ENCODE results near the gene PGBD1. TPM values are rescaled to one million over a fixed set of nuclear protein-coding genes. Genes with fewer than 3 reads are reported as not detected.

PGBD1 gene
- total RNA-seq, 1 experiment from 2014 or later: 9.0 TPM

DNA sequence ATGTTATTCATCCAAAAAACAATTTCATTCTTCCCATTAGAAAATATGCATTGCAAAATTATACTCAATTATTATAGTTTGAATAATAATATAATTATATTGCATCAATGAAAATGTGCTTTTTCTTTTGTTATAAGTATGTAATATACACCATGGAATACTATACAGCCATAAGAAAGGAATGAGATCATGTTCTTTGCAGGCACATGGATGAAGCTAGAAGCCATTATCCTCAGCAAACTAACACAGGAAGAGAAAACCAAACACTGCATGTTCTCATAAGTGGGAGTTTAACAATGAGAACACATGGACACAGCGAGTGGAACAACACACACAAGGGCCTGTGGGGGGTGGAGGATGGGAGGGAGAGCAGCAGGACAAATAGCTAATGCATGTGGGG, 24.3 kb upstream of the PGBD1 start:
- H3K27ac ChIP-seq (ENCODE audit: low read length): no peak overlapping the region
- TF ChIP-seq, protein P1, sequence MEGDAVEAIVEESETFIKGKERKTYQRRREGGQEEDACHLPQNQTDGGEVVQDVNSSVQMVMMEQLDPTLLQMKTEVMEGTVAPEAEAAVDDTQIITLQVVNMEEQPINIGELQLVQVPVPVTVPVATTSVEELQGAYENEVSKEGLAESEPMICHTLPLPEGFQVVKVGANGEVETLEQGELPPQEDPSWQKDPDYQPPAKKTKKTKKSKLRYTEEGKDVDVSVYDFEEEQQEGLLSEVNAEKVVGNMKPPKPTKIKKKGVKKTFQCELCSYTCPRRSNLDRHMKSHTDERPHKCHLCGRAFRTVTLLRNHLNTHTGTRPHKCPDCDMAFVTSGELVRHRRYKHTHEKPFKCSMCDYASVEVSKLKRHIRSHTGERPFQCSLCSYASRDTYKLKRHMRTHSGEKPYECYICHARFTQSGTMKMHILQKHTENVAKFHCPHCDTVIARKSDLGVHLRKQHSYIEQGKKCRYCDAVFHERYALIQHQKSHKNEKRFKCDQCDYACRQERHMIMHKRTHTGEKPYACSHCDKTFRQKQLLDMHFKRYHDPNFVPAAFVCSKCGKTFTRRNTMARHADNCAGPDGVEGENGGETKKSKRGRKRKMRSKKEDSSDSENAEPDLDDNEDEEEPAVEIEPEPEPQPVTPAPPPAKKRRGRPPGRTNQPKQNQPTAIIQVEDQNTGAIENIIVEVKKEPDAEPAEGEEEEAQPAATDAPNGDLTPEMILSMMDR (conservative IDR thresholded peaks at IDR 0.05; ENCODE audit: low read depth, low read length): no peak
- TF ChIP-seq EZH2 (IDR thresholded peaks at IDR 0.05; ENCODE audit: low read length, unreplicated experiment) (no peak), EZH2phosphoT487 (IDR thresholded peaks at IDR 0.05; ENCODE audit: borderline replicate concordance, low read length) (no peak)
- intact Hi-C loops (cut with micrococcal nuclease): no loop called here
- H3K79me2 ChIP-seq (ENCODE audit: low read length): peaks cover under 1% of the 10 kb centered on the region; the same call in 1 of the 2 replicates
- H4K20me1 ChIP-seq (ENCODE audit: low read length): no peaks in the 10 kb centered on the region
- no peaks in the 10 kb centered on the region for H3K9me3 ChIP-seq (ENCODE audit: low read length)
- H3F3A ChIP-seq (ENCODE audit: low read length, unreplicated experiment): no peaks in the 10 kb centered on the region
- CTCF ChIA-PET: no interaction called here
- no peak overlapping the region for H3K4me3 ChIP-seq (ENCODE audit: low read length)
- no peak for ATAC-seq
- no peak overlapping the region for H3K9ac ChIP-seq (ENCODE audit: low read length)
- DNase-seq: no peak
- H3K4me2 ChIP-seq (ENCODE audit: low read length): no peak overlapping the region
- no peaks in the 10 kb centered on the region for H3K9me2 ChIP-seq (replicated peaks; ENCODE audit: low read length)
- no TSS peak for BruUV-seq (replicated peaks)
- no peaks in the 10 kb centered on the region for H3K36me3 ChIP-seq (ENCODE audit: low read depth, low read length)
- no peaks in the 10 kb centered on the region for H3K27me3 ChIP-seq (ENCODE audit: low read length)
- no peak overlapping the region for H2AFZ ChIP-seq (ENCODE audit: low read length)
- POLR2A ChIA-PET (ENCODE audit: unreplicated experiment): no interaction called here
- H3K4me1 ChIP-seq (ENCODE audit: insufficient read depth, low read length): peaks cover 6% of the 10 kb centered on the region; the same call in 1 of the 2 replicates

DNA sequence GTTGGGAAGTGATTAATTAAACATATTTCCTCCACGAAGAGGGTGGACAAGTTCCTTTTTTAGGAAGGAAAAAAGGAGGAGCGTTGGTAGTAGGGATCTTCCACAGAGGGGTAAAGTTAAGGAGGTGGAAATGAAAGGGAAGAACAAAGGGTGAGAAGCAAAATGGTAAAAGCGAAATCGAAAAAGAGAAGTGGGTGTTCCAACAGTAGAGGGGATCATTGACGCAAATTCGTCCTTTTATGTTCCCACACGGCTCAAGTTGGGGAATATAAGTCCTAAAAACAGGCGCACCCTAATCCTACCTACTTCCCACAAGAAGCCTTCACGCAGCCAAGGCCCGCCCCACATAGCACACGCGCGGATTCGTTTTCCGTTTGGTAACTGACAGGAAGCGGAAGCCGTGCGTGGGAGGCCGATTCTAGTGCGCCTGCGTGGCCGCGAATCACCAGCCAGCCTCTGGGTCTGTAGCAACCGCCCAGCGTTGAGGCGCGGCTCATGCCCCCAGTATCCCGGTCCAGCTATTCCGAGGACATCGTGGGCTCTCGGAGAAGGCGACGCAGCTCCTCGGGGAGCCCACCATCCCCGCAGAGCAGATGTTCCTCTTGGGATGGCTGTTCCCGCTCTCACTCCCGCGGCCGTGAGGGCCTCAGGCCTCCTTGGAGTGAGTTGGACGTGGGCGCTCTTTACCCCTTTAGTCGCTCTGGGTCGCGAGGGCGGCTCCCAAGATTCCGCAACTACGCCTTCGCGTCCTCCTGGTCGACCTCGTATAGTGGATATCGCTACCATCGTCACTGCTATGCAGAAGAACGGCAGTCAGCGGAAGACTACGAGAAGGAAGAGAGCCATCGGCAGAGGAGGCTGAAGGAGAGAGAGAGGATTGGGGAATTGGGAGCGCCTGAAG, 22.2 kb upstream of the PGBD1 start, which contains the start of gene NKAPL:
NKAPL (plus strand) TSS at position 421 of the 901 bp plus-strand sequence; CDS start at position 496, 75 bp downstream.
- Histone ChIP-seq H3K79me2 (ENCODE audit: low read length) (no peaks in the 10 kb centered on the region), H3K4me1 (ENCODE audit: insufficient read depth, low read length) (no peaks in the 10 kb centered on the region), H3K9ac (ENCODE audit: low read length) (no peak within 1 kb of the TSS), H3K36me3 (ENCODE audit: low read depth, low read length) (no peaks in the 10 kb centered on the region), H2AFZ (ENCODE audit: low read length) (no peak within 1 kb of the TSS), H3K4me2 (ENCODE audit: low read length) (no peak within 1 kb of the TSS), H3K9me2 (replicated peaks; ENCODE audit: low read length) (no peaks in the 10 kb centered on the region), H3K4me3 (ENCODE audit: low read length) (no peak within 1 kb of the TSS), H3K27me3 (ENCODE audit: low read length) (no peaks in the 10 kb centered on the region), H3K9me3 (ENCODE audit: low read length) (no peaks in the 10 kb centered on the region), H4K20me1 (ENCODE audit: low read length) (no peaks in the 10 kb centered on the region), H3F3A (ENCODE audit: low read length, unreplicated experiment) (no peaks in the 10 kb centered on the region), H3K27ac (ENCODE audit: low read length) (no peak within 1 kb of the TSS)
- ChIA-PET CTCF (no interaction called here), POLR2A (ENCODE audit: unreplicated experiment) (no interaction called here)
- intact Hi-C loops (cut with micrococcal nuclease): no loop called here
- DNase-seq (no peak), ATAC-seq (no peak)
- no peak for TF ChIP-seq EZH2 (IDR thresholded peaks at IDR 0.05; ENCODE audit: low read length, unreplicated experiment)
- TF ChIP-seq, protein P1 (conservative IDR thresholded peaks at IDR 0.05; ENCODE audit: low read depth, low read length): no peak
- no peak for TF ChIP-seq EZH2phosphoT487 (IDR thresholded peaks at IDR 0.05; ENCODE audit: borderline replicate concordance, low read length)
- BruUV-seq (replicated peaks): no TSS peak

DNA sequence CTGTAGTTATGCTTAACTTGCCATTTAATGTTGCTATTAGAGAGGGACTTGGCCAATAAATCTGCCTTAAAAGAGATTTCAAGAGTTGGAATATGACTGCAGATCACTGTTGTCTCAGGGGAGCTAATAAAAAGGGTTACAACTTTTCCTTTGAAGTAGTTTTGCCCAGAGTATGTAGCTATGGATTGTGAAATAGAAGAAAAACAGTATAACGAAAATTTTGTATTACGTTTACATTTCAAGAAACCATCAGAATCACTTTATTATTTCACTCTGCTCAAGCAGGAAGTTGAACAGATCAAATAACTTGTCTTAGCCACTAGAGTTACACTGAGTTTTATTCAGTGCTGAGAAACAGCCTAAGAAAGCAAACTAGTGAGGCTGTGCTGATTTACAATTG, 17.4 kb upstream of the PGBD1 start:
- no peak overlapping the region for H2AFZ ChIP-seq (ENCODE audit: low read length)
- H3K27me3 ChIP-seq (ENCODE audit: low read length): no peaks in the 10 kb centered on the region
- CTCF ChIA-PET: no interaction called here
- TF ChIP-seq EZH2phosphoT487 (IDR thresholded peaks at IDR 0.05; ENCODE audit: borderline replicate concordance, low read length): no peak
- no peak for TF ChIP-seq EZH2 (IDR thresholded peaks at IDR 0.05; ENCODE audit: low read length, unreplicated experiment)
- TF ChIP-seq, protein P1 (conservative IDR thresholded peaks at IDR 0.05; ENCODE audit: low read depth, low read length): no peak
- peaks cover 18% of the 10 kb centered on the region for H3K4me1 ChIP-seq (ENCODE audit: insufficient read depth, low read length)
- POLR2A ChIA-PET (ENCODE audit: unreplicated experiment): no interaction called here
- no peaks in the 10 kb centered on the region for H3K9me3 ChIP-seq (ENCODE audit: low read length)
- BruUV-seq (replicated peaks): no TSS peak
- no peak overlapping the region for H3K27ac ChIP-seq (ENCODE audit: low read length)
- DNase-seq (no peak), ATAC-seq (no peak)
- intact Hi-C loops (cut with micrococcal nuclease): no loop called here
- no peaks in the 10 kb centered on the region for H4K20me1 ChIP-seq (ENCODE audit: low read length)
- H3F3A ChIP-seq (ENCODE audit: low read length, unreplicated experiment): peaks cover under 1% of the 10 kb centered on the region
- no peak overlapping the region for H3K4me2 ChIP-seq (ENCODE audit: low read length)
- H3K4me3 ChIP-seq (ENCODE audit: low read length): no peak overlapping the region
- no peaks in the 10 kb centered on the region for H3K36me3 ChIP-seq (ENCODE audit: low read depth, low read length)
- no peaks in the 10 kb centered on the region for H3K9me2 ChIP-seq (replicated peaks; ENCODE audit: low read length)
- H3K79me2 ChIP-seq (ENCODE audit: low read length): peaks cover 16% of the 10 kb centered on the region
- no peak overlapping the region for H3K9ac ChIP-seq (ENCODE audit: low read length)
